A673 (cell line): ENCODE measurements around the gene EHD4. TPM values are rescaled to one million over a fixed set of nuclear protein-coding genes. Genes with fewer than 3 reads are reported as not detected.

Experiments
- BruUV-seq: library from RNA; stranded (reverse); fragments of 400-500 nt; replicated peaks from 2 replicates; lab custom pipeline; 2021; lab: Mats Ljungman, UMichigan
- CTCF ChIA-PET: fragments of 300-600 bp; sonication (Branson Sonifier 250); formaldehyde crosslinking; loops from one replicate; lab custom pipeline; 2022; ENCODE audit warnings: antibody characterized with exemption; lab: Charles Lee
- POLR2A ChIA-PET: fragments of 300-600 bp; sonication (Branson Sonifier 250); formaldehyde crosslinking; loops from one replicate; lab custom pipeline; 2022; ENCODE audit warnings: antibody characterized with exemption; ENCODE audit not compliant: low non-redundant PET; lab: Charles Lee
- DNase-seq: peaks from one replicate; pipeline ENCODE4 v3.0.0-alpha.2; 2015; ENCODE audit warnings: low spot score
- H3K27ac ChIP-seq: fragments of 200-600 bp; sonication (generic); 2 replicates; pipeline ENCODE4 v1.5.1; 2016; ENCODE audit warnings: mixed run types, low read depth, mild to moderate bottlenecking, mixed read lengths, antibody characterized with exemption, low read length; ENCODE audit not compliant: poor library complexity, severe bottlenecking
- H3K27me3 ChIP-seq: fragments of 200-600 bp; sonication (generic); replicated peaks from 2 replicates; pipeline ENCODE4 v1.6.1; 2017; ENCODE audit warnings: mixed run types, low read depth, mild to moderate bottlenecking, mixed read lengths, antibody characterized with exemption, low read length; ENCODE audit not compliant: insufficient read depth, poor library complexity
- H3K36me3 ChIP-seq: fragments of 200-600 bp; sonication (generic); 2 replicates; pipeline ENCODE4 v1.6.1; 2016; ENCODE audit warnings: mixed run types, mild to moderate bottlenecking, mixed read lengths, antibody characterized with exemption, low read length; ENCODE audit not compliant: insufficient read depth, poor library complexity, severe bottlenecking
- H3K4me1 ChIP-seq: fragments of 200-600 bp; sonication (generic); 2 replicates; pipeline ENCODE4 v1.6.1; 2017; ENCODE audit warnings: mixed run types, mild to moderate bottlenecking, mixed read lengths, antibody characterized with exemption, low read length; ENCODE audit not compliant: insufficient read depth, poor library complexity, severe bottlenecking
- H3K4me3 ChIP-seq: fragments of 200-600 bp; sonication (generic); 2 replicates; pipeline ENCODE4 v1.5.1; 2016; ENCODE audit warnings: low read depth, mixed run types, mild to moderate bottlenecking, mixed read lengths, low read length; ENCODE audit not compliant: poor library complexity, severe bottlenecking
- H3K9me3 ChIP-seq: fragments of 200-600 bp; sonication (generic); 2 replicates; pipeline ENCODE4 v1.6.1; 2016; ENCODE audit warnings: mixed run types, low read depth, mild to moderate bottlenecking, mixed read lengths, antibody characterized with exemption, low read length; ENCODE audit not compliant: poor library complexity, severe bottlenecking
- EZH2 ChIP-seq: fragments of 200-600 bp; sonication (generic); IDR thresholded peaks from 2 replicates; pipeline ENCODE4 v1.6.1; 2017; ENCODE audit warnings: borderline replicate concordance, low read depth, mild to moderate bottlenecking, mixed read lengths, antibody characterized with exemption, low read length; ENCODE audit not compliant: poor library complexity, severe bottlenecking
- intact Hi-C: fragments of 100-400 bp; cut with micrococcal nuclease; formaldehyde crosslinking; loops from one replicate; pipeline ENCODE4 v1.10.0; 2022; ENCODE audit not compliant: unreplicated experiment
- total RNA-seq: library from RNA; stranded (reverse); gene quantifications from 2 replicates; pipeline ENCODE4 v1.2.3, GENCODE V29; 2021
- TF ChIP-seq, protein P1 (sequence below): fragments of 300-800, 200-600 bp; sonication (generic); conservative IDR thresholded peaks from 2 replicates; pipeline ENCODE4 v1.5.1; 2017; ENCODE audit warnings: low read depth, mild to moderate bottlenecking, antibody characterized with exemption, low read length, moderate library complexity, mixed read lengths

EHD4 gene
- total RNA-seq, 1 experiment from 2014 or later: 29.4 TPM

DNA sequence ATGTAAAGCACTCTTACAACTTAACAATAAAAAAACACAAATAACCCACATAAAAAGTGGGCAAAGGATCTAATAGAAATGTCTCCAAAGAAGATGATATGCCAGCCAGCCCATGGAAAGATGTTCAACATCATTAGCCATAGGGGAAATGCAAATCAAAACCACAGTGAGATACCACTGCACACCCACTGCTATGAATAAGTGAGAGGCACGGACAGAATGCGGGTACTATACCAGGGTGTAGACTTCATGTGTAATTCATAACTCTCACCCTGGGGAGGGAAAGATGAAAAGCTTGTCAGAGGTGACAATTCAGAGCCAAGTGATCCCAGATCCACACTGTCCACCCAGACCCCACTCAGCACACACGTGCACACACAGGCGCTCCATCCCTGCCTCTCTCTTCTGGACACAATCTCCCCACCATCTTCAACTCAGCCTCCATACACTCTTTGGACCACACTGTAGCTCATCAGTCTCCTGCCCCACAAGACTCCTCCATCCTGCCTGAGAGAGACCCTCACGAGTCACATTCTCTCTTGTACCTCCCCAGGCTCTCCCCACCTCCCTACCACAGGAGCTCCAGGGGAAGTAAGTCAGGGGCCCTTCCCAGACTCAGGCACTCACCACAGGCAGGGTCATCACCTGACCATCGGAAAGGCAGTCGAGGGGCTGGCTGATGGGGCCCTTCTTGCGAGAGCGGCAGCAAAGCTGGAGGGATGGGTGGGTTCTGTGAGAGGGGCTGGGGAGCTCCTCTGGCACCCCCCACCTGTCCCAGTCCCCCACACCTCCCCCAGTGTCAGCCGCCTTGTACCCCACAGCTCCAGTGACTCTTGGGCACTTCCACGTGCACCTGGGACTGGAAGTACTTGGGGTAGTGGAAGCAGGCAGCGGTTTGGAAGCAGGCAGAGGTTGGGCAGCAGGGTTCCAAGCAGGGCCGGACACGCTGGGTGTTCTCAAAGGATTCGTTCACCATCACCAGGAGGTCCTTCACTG lies 27.2 kb upstream of the EHD4 start:
- DNase-seq: no peak
- POLR2A ChIA-PET: no interaction called here
- Histone ChIP-seq H3K36me3 (no peaks in the 10 kb centered on the region), H3K27me3 (no peaks in the 10 kb centered on the region), H3K27ac (no peak overlapping the region), H3K4me1 (no peaks in the 10 kb centered on the region), H3K4me3 (no peak overlapping the region), H3K9me3 (no peaks in the 10 kb centered on the region)
- no TSS peak for BruUV-seq
- TF ChIP-seq EZH2: no peak
- TF ChIP-seq, protein P1, sequence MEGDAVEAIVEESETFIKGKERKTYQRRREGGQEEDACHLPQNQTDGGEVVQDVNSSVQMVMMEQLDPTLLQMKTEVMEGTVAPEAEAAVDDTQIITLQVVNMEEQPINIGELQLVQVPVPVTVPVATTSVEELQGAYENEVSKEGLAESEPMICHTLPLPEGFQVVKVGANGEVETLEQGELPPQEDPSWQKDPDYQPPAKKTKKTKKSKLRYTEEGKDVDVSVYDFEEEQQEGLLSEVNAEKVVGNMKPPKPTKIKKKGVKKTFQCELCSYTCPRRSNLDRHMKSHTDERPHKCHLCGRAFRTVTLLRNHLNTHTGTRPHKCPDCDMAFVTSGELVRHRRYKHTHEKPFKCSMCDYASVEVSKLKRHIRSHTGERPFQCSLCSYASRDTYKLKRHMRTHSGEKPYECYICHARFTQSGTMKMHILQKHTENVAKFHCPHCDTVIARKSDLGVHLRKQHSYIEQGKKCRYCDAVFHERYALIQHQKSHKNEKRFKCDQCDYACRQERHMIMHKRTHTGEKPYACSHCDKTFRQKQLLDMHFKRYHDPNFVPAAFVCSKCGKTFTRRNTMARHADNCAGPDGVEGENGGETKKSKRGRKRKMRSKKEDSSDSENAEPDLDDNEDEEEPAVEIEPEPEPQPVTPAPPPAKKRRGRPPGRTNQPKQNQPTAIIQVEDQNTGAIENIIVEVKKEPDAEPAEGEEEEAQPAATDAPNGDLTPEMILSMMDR: no peak
- intact Hi-C loops: no loop called here
- CTCF ChIA-PET: no interaction called here

DNA sequence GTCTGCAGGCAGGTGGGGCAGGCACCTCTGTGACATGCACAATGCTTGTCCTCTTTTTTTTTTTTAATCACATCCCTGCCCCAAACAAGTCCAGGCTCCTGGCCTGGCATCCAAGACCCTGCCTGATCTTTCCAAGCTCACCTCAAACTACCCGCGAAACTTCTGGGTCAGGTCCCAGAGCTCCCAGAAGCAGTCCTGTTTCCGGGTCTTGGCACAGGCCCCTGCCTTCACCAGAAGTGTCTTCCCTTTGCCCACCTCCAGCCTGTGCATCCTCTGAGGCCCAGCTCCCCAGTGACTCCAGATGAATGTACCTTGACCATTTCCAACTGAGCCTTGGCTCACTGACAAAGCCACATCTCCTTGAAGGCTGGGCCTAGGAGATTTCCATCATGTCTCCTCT lies 25.5 kb upstream of the EHD4 start:
- Histone ChIP-seq H3K4me3 (no peak overlapping the region), H3K9me3 (no peaks in the 10 kb centered on the region), H3K27me3 (no peaks in the 10 kb centered on the region), H3K27ac (no peak overlapping the region), H3K36me3 (no peaks in the 10 kb centered on the region), H3K4me1 (no peaks in the 10 kb centered on the region)
- no TSS peak for BruUV-seq
- CTCF ChIA-PET: no interaction called here
- POLR2A ChIA-PET: no interaction called here
- DNase-seq: no peak
- intact Hi-C loops: no loop called here
- TF ChIP-seq, protein P1: no peak
- no peak for TF ChIP-seq EZH2

DNA sequence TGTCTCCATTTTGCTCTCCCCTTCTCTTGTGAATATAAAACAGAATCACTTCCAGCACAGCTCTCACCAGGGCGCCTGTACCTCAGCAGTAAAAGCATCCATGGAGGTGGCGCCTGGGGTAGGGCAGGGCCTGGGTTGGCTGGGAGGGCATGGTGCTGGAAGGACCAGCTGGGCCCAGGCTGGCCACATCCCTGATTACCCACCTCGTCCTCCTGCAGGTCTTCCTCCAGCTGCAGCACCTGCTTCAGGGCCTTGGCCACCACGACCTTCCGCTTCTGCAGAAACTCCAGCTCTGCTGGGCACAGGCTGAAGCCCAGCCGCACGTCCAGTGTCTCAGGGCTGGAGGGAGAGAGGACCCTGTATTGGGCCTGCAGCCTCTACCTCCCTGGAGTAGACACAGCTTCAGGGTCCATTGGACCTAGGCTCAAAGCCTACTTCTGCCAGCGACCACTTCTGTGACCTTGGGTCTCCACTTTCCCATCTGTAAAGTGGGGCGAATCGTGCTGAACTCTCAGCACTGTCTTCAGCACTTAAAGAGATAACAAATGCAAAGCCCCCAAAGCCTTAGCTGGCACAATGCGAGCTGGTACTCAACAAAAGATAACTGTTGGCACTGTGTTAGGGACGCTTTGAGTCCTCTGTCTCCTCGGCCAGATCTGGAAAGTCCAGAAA lies 24.7 kb upstream of the EHD4 start:
- POLR2A ChIA-PET: no interaction called here
- DNase-seq: no peak
- H3K36me3 ChIP-seq: no peaks in the 10 kb centered on the region
- H3K4me1 ChIP-seq: no peaks in the 10 kb centered on the region
- TF ChIP-seq, protein P1: no peak
- no peak for TF ChIP-seq EZH2
- no TSS peak for BruUV-seq
- no peaks in the 10 kb centered on the region for H3K27me3 ChIP-seq
- no peak overlapping the region for H3K27ac ChIP-seq
- H3K9me3 ChIP-seq: no peaks in the 10 kb centered on the region
- CTCF ChIA-PET: no interaction called here
- no peak overlapping the region for H3K4me3 ChIP-seq
- intact Hi-C loops: no loop called here
